ENCODE measurements around the gene HACD3.

The HACD3 gene

GRCh38 chr15:65603134-65603533, 72.9 kb downstream of the HACD3 start:
- Histone ChIP-seq H3K27me3 (ENCODE audit: insufficient read depth, poor library complexity, severe bottlenecking) (no peaks in the 10 kb centered on the region), H3K9me3 (ENCODE audit: severe bottlenecking) (no peaks in the 10 kb centered on the region), H3K36me3 (ENCODE audit: low read depth) (peaks cover 79% of the 10 kb centered on the region), H3K27ac (ENCODE audit: poor library complexity, severe bottlenecking) (no peak overlapping the region), H3K4me1 (ENCODE audit: insufficient read depth, poor library complexity, severe bottlenecking) (no peaks in the 10 kb centered on the region), H3K4me3 (ENCODE audit: severe bottlenecking) (no peak overlapping the region)
- no peak for DNase-seq (ENCODE audit: low spot score)
- ATAC-seq (ENCODE audit: low read depth), result no peak
- TF ChIP-seq, protein P1, sequence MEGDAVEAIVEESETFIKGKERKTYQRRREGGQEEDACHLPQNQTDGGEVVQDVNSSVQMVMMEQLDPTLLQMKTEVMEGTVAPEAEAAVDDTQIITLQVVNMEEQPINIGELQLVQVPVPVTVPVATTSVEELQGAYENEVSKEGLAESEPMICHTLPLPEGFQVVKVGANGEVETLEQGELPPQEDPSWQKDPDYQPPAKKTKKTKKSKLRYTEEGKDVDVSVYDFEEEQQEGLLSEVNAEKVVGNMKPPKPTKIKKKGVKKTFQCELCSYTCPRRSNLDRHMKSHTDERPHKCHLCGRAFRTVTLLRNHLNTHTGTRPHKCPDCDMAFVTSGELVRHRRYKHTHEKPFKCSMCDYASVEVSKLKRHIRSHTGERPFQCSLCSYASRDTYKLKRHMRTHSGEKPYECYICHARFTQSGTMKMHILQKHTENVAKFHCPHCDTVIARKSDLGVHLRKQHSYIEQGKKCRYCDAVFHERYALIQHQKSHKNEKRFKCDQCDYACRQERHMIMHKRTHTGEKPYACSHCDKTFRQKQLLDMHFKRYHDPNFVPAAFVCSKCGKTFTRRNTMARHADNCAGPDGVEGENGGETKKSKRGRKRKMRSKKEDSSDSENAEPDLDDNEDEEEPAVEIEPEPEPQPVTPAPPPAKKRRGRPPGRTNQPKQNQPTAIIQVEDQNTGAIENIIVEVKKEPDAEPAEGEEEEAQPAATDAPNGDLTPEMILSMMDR (IDR thresholded peaks at IDR 0.05; ENCODE audit: poor library complexity, severe bottlenecking), result no peak

- H3K9me3 ChIP-seq (ENCODE audit: severe bottlenecking), result no peaks in the 10 kb centered on the region
- DNase-seq (ENCODE audit: low spot score) (no peak), ATAC-seq (ENCODE audit: low read depth) (no peak)
- H3K4me1 ChIP-seq (ENCODE audit: insufficient read depth, poor library complexity, severe bottlenecking), result no peaks in the 10 kb centered on the region
- H3K4me3 ChIP-seq (ENCODE audit: severe bottlenecking), result no peak overlapping the region
- H3K27me3 ChIP-seq (ENCODE audit: insufficient read depth, poor library complexity, severe bottlenecking), result no peaks in the 10 kb centered on the region
- peaks cover 74% of the 10 kb centered on the region for H3K36me3 ChIP-seq (ENCODE audit: low read depth)
- no peak overlapping the region for H3K27ac ChIP-seq (ENCODE audit: poor library complexity, severe bottlenecking)
- TF ChIP-seq, protein P1 (IDR thresholded peaks at IDR 0.05; ENCODE audit: poor library complexity, severe bottlenecking), result no peak
Observed at GRCh38 chr15:65603559-65603958, 73.3 kb downstream of the HACD3 start.

GRCh38 chr15:65610871-65611718, 80.8 kb downstream of the HACD3 start, which contains the start of gene INTS14:
Gene INTS14, minus strand, starts transcription at chr15:65611131. Its CDS starts 3,751 bp downstream, at chr15:65607380.
- peak within 1 kb of the TSS; percentile 70 for H3K4me3 ChIP-seq (ENCODE audit: severe bottlenecking)
- TF ChIP-seq, protein P1 (IDR thresholded peaks at IDR 0.05; ENCODE audit: poor library complexity, severe bottlenecking), result peak; percentile 96
- ATAC-seq (ENCODE audit: low read depth) (peak; percentile 98), DNase-seq (ENCODE audit: low spot score) (peak; percentile 99)
- no peaks in the 10 kb centered on the region for H3K27me3 ChIP-seq (ENCODE audit: insufficient read depth, poor library complexity, severe bottlenecking)
- H3K4me1 ChIP-seq (ENCODE audit: insufficient read depth, poor library complexity, severe bottlenecking), result peaks cover 5% of the 10 kb centered on the region
- H3K36me3 ChIP-seq (ENCODE audit: low read depth), result peaks cover 12% of the 10 kb centered on the region
- H3K9me3 ChIP-seq (ENCODE audit: severe bottlenecking), result no peaks in the 10 kb centered on the region
- H3K27ac ChIP-seq (ENCODE audit: poor library complexity, severe bottlenecking), result peak within 1 kb of the TSS; percentile 64

GRCh38 chr15:65611888-65612615, 81.8 kb downstream of the HACD3 start:
- Histone ChIP-seq H3K4me3 (ENCODE audit: severe bottlenecking) (peak overlapping the region; percentile 70), H3K27me3 (ENCODE audit: insufficient read depth, poor library complexity, severe bottlenecking) (no peaks in the 10 kb centered on the region), H3K36me3 (ENCODE audit: low read depth) (peaks cover 4% of the 10 kb centered on the region), H3K9me3 (ENCODE audit: severe bottlenecking) (no peaks in the 10 kb centered on the region), H3K4me1 (ENCODE audit: insufficient read depth, poor library complexity, severe bottlenecking) (peaks cover 5% of the 10 kb centered on the region), H3K27ac (ENCODE audit: poor library complexity, severe bottlenecking) (peak overlapping the region; percentile 64)
- TF ChIP-seq, protein P1 (IDR thresholded peaks at IDR 0.05; ENCODE audit: poor library complexity, severe bottlenecking), result no peak
- no peak for ATAC-seq (ENCODE audit: low read depth)
- DNase-seq (ENCODE audit: low spot score), result no peak
